Esophagus squamous epithelium (tissue), 5 donors: Measurements from ENCODE around the gene FEM1C. TPM values are rescaled to one million over a fixed set of nuclear protein-coding genes. Genes with fewer than 3 reads are reported as not detected.

ENCODE experiments used
- DNase-seq: peaks from one replicate; lab custom pipeline; 2025; lab: John Stamatoyannopoulos, UW
- H3K27ac ChIP-seq, 4 donors: fragments of 200-600 bp; sonication (generic); one replicate each; pipeline ENCODE4 v1.5.1; 2016 to 2019; ENCODE audit warnings: mild to moderate bottlenecking in 1 of 4
- H3K27me3 ChIP-seq, 4 donors: fragments of 200-600 bp; sonication (generic); 1 replicate in 3 of 4; 2 replicates in 1 of 4; pipeline versions ENCODE4 v1.5.1 to v1.6.0; 2017 to 2021; ENCODE audit warnings: antibody characterized with exemption in 1 of 4
- H3K36me3 ChIP-seq, 3 donors: fragments of 200-600 bp; sonication (generic); one replicate each; pipeline ENCODE4 v1.5.1; 2016 to 2019
- H3K4me1 ChIP-seq, 3 donors: fragments of 200-600 bp; sonication (generic); one replicate each; pipeline ENCODE4 v1.5.1; 2017 to 2019
- H3K4me3 ChIP-seq, 4 donors: fragments of 200-600 bp; sonication (generic); 1 replicate in 3 of 4; 2 replicates in 1 of 4; pipeline ENCODE4 v1.5.1; 2016 to 2019; ENCODE audit warnings: mild to moderate bottlenecking in 2 of 4, moderate library complexity in 1 of 4
- H3K9me3 ChIP-seq, 3 donors: fragments of 200-600 bp; sonication (generic); one replicate each; pipeline ENCODE4 v1.5.1; 2016 to 2019
- CTCF ChIP-seq, 6 experiments: fragments of 450-650 bp in 4 of 6; fragments of 200-600 bp in 2 of 6; sonication (generic) in 2 of 6; IDR thresholded peaks; one replicate each; pipeline ENCODE4 v1.5.1; 2016 to 2019; ENCODE audit warnings: antibody characterized with exemption in 6 of 6, mild to moderate bottlenecking in 4 of 6, moderate library complexity in 4 of 6
- POLR2A ChIP-seq, 4 donors: fragments of 450-650 bp; IDR thresholded peaks; one replicate each; pipeline ENCODE4 v1.6.1; 2017; ENCODE audit warnings: antibody characterized with exemption in 4 of 4, mild to moderate bottlenecking in 4 of 4, moderate library complexity in 3 of 4
- WGBS, 2 donors: methylation state at CpG; one replicate each; pipeline ENCODE4 v1.1.5; 2018; 5-methylcytosine and 5-hydroxymethylcytosine counted together
- intact Hi-C: fragments of 100-400 bp; cut with DNase I; formaldehyde crosslinking; loops from one replicate; pipeline ENCODE4 v1.15.0; 2022
- total RNA-seq, 4 donors: library from RNA; depleted of rRNA; stranded (reverse); fragments of >200 nt; gene quantifications; one replicate each; pipeline ENCODE4 v1.1.0, GENCODE V29; 2016
- donor health status: DM: yes; HTN: yes; CAD: no.

Gene FEM1C
- total RNA-seq, 4 donors from 2014 or later = 8.2 to 23.1 (median 11.7) TPM

GRCh38 chr5:115477581-115477980 lies 67.0 kb downstream of the FEM1C start:
- intact Hi-C loops = no loop called here
- Histone ChIP-seq H3K27ac (no peak overlapping the region), H3K9me3 (no peaks in the 10 kb centered on the region), H3K4me3 (no peak overlapping the region), H3K27me3 (no peaks in the 10 kb centered on the region), H3K36me3 (no peaks in the 10 kb centered on the region), H3K4me1 (peaks cover 0 to 4% (median 3%) of the 10 kb centered on the region in 3 donors)
- 81 to 85% methylated on average over 7 of the region's 7 CpGs for WGBS, 2 donors
- DNase-seq = no peak
- TF ChIP-seq CTCF (IDR thresholded peaks at IDR 0.05) = no peak
- no peak for TF ChIP-seq POLR2A (IDR thresholded peaks at IDR 0.05)

- intact Hi-C loops = no loop called here
- Histone ChIP-seq H3K27me3 (no peaks in the 10 kb centered on the region), H3K4me1 (peaks cover 0 to 17% (median 13%) of the 10 kb centered on the region in 3 donors), H3K36me3 (no peaks in the 10 kb centered on the region), H3K4me3 (no peak overlapping the region), H3K27ac (no peak overlapping the region), H3K9me3 (no peaks in the 10 kb centered on the region)
- no peak for TF ChIP-seq POLR2A (IDR thresholded peaks at IDR 0.05)
- TF ChIP-seq CTCF (IDR thresholded peaks at IDR 0.05) = no peak
- no peak for DNase-seq
These were observed 68.8 kb downstream of the FEM1C start for GRCh38 chr5:115475788-115476187.

GRCh38 chr5:115472271-115473025 lies 72.1 kb downstream of the FEM1C start:
- H3K27me3 ChIP-seq = no peaks in the 10 kb centered on the region
- H3K27ac ChIP-seq = peak overlapping the region in 3 of 4 donors; percentile 5 to 26 (median 17)
- TF ChIP-seq CTCF (IDR thresholded peaks at IDR 0.05) = no peak
- TF ChIP-seq POLR2A (IDR thresholded peaks at IDR 0.05) = no peak
- H3K4me3 ChIP-seq = no peak overlapping the region
- no peak for DNase-seq
- WGBS, 2 donors = 37 to 43% methylated on average over 6 of the region's 6 CpGs
- intact Hi-C loops = no loop called here
- no peaks in the 10 kb centered on the region for H3K36me3 ChIP-seq
- peaks cover 0 to 17% (median 13%) of the 10 kb centered on the region in 3 donors for H3K4me1 ChIP-seq
- H3K9me3 ChIP-seq = no peaks in the 10 kb centered on the region

GRCh38 chr5:115471345-115472063 lies 73.1 kb downstream of the FEM1C start:
- TF ChIP-seq POLR2A (IDR thresholded peaks at IDR 0.05) (no peak), CTCF (IDR thresholded peaks at IDR 0.05) (no peak)
- H3K9me3 ChIP-seq = no peaks in the 10 kb centered on the region
- peak overlapping the region in 1 of 4 donors; percentile 19 for H3K27ac ChIP-seq
- no peaks in the 10 kb centered on the region for H3K36me3 ChIP-seq
- H3K4me3 ChIP-seq = no peak overlapping the region
- DNase-seq = no peak
- WGBS, 2 donors = 47 to 58% methylated on average over 6 of the region's 6 CpGs
- intact Hi-C loops = no loop called here
- H3K27me3 ChIP-seq = no peaks in the 10 kb centered on the region
- H3K4me1 ChIP-seq = peaks cover 0 to 17% (median 13%) of the 10 kb centered on the region in 3 donors

- Histone ChIP-seq H3K4me3 (no peak overlapping the region), H3K4me1 (peaks cover 0 to 17% (median 13%) of the 10 kb centered on the region in 3 donors), H3K27me3 (no peaks in the 10 kb centered on the region), H3K9me3 (no peaks in the 10 kb centered on the region), H3K27ac (no peak overlapping the region), H3K36me3 (no peaks in the 10 kb centered on the region)
- intact Hi-C loops = no loop called here
- no peak for DNase-seq
- TF ChIP-seq CTCF (IDR thresholded peaks at IDR 0.05) = no peak
- TF ChIP-seq POLR2A (IDR thresholded peaks at IDR 0.05) = no peak
- WGBS, 2 donors = 50 to 60% methylated on average over 1 of the region's 1 CpG
These were observed 73.7 kb downstream of the FEM1C start for GRCh38 chr5:115470921-115471320.
